Endometrial microvascular endothelial cells (primary cell): Measurements from ENCODE around the gene UBTD1. TPM values are rescaled to one million over a fixed set of nuclear protein-coding genes. Genes with fewer than 3 reads are reported as not detected.
"Not testable (repeated sequence)": the region's sequence is repeated elsewhere in the genome, so short reads cannot be mapped to it uniquely, and the experiment has no call there.

ENCODE experiments used
- in situ Hi-C: cut with HindIII; loops from 2 replicates; pipeline ENCODE4 v1.10.0; 2017; ENCODE audit warnings: low sequenced_read_pairs, low pct_unique_long_range_greater_than_20kb; ENCODE audit errors: inconsistent ontology term
- total RNA-seq: library from RNA; depleted of rRNA; stranded (reverse); fragments of >200 nt; gene quantifications from one replicate; pipeline ENCODE4 v1.2.3, GENCODE V29; 2015; ENCODE audit errors: inconsistent ontology term

Gene UBTD1
- total RNA-seq, 1 donor from 2014 or later: 34.5 TPM

- in situ Hi-C loops: no loop called here
Measured at GRCh38 chr10:97509120-97509680, 10.5 kb downstream of the UBTD1 start.

GRCh38 chr10:97510686-97511085 lies 12.0 kb downstream of the UBTD1 start:
- in situ Hi-C loops: no loop called here

DNA sequence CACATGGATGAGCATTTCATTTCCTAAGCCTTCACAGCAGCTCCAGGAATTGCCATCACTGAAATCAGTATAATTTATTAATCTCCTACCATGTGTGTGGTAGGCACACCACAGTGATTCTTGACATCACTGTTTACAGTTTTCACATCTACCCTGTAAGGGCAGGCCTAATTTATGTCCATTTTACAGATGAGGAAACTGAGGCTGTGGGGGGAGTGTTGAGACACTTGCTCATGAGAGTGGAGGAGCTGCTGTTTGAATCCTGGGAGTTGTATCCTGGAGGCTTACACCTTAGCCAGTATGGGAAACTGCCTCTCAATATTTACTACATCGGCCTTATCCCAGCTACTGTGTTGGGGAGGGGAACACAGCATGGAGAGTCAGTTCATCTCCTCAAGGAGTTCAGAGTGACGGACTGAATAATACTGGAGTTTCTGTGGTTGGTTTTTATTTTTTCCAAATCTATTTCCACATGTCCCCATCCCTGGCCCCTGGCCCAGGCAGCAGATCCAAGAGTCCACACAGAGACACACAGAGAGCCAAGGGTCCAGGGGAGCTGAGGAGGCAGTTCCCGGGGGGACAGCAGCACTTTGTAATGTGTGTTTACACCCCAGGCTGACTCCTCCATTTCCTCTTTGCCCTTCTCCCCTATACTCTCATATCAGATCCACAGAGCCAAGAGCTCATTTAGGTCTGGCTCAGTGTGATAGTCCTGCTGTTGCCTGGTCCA lies 13.2 kb downstream of the UBTD1 start:
- in situ Hi-C loops: no loop called here

DNA sequence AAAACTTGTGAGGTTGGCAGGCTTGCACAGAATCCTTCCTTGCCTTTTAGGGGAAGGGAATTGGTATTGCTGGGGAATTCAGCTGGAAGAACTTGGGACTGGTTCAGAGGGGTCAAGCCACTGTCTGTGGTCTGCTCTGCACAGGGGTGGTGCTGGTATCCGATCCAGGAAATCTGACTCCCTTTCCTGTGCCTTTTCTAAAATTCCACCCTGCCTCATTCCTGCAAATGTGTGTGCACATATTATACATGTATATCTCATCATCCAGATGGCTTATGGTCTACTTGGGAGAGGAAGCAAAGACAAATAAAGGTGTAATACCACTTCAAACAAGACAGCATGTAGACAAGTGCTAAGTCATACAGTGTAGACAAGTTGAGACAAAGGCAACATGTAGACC lies 14.3 kb downstream of the UBTD1 start:
- in situ Hi-C loops: no loop called here

GRCh38 chr10:97514344-97514743 lies 15.6 kb downstream of the UBTD1 start:
- in situ Hi-C loops: no loop called here

GRCh38 chr10:97515271-97515978 lies 16.7 kb downstream of the UBTD1 start:
- in situ Hi-C loops: no loop called here

DNA sequence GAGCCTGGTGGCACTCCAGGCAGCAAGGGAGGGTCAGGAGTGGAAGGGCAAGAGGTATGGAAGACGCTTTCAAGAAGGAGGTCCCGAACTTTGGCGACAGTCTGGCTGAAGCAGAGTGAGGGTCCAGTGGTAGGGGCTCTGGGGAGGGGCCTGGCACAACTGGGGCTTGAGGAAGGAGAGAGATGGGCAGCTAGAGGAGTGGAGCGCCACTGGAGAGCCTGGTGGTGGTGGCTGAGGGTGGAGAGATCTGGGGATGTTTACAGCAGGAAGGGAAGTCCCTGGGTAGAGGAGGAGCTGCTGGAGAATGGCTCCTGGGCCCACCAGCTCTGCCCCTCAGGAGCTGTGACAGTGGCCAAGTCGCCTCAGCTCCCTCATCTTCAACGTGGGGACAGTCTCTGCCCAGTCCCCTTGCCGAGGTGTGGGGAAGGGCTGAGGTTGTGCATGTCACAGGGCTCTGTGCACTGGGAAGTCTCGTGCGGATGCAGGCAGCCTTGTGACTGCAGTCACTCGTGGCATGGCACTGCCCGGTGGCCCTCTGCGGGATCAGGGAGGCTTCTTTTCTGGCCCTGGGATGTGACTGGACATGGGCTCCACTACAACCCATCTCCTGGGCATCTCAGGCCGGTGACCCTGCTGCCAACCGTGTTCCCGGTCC lies 18.5 kb downstream of the UBTD1 start:
- in situ Hi-C loops: no loop called here

GRCh38 chr10:97517778-97518300 lies 19.1 kb downstream of the UBTD1 start:
- in situ Hi-C loops: no loop called here

- in situ Hi-C loops: no loop called here
Measured at GRCh38 chr10:97518301-97519043, 19.7 kb downstream of the UBTD1 start.

DNA sequence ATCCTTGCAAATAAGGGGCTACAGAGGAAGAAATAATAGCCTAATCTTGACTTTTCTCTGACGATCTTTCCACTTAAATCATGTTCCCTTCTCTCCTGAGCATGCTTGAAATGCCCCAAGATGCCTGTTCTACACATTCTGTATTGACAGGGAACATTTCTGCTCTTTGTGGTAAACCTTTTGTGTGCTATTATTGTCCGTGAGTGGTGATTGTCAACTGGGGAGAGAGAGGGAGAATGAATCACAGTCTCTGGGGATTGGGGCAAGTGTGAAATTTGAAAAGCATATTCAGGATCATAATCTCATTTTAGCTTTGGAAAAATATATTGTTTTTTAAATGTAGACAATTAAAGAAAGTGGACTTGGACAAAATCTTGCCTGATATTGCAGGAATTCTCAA lies 20.6 kb downstream of the UBTD1 start:
- in situ Hi-C loops: no loop called here

GRCh38 chr10:97520520-97520919 lies 21.8 kb downstream of the UBTD1 start:
- in situ Hi-C loops: no loop called here

GRCh38 chr10:97520978-97521761 lies 22.4 kb downstream of the UBTD1 start:
- in situ Hi-C loops: no loop called here

DNA sequence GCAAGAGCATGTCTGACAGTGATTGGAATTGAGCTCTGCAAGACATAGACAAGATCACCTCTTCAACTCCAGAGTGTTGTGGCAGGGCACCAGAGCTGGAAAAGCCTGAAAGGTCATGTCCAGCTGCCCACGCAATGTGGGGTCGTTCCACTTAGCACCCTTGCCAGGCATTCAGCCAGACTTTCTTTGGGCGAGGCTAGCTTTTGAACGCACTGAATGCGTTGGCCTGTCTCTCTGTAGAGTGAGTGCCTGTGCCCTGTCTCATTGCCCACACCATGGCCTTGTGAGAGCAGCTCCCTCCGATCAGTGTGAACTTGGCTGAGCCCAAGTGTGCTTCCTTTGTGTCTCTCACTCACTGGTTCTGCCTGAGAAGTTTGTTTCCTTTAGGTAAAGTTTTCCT lies 23.3 kb downstream of the UBTD1 start:
- in situ Hi-C loops: no loop called here

GRCh38 chr10:97522937-97523336 lies 24.2 kb downstream of the UBTD1 start:
- in situ Hi-C loops: no loop called here

DNA sequence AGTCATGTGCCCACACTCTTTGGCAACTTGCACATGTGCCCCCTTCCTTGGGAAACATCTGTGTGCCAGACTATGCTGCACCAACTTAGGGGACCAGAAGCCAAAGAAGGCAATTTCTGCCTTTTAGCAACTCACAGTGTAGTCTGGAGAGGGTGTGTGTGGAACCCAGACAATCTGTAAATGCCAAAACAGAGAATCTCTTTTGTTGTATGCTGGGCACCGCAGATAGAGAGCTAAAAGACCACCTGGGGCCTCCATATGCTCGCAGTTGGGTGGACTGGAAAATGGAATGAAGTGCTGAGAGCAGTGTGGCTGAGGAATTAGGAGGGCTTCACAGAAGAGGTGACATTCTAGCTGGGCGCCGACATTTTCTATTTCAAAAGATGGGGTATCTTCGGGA lies 26.4 kb downstream of the UBTD1 start:
- in situ Hi-C loops: no loop called here

- in situ Hi-C loops: no loop called here
Measured at GRCh38 chr10:97525683-97526110, 27.0 kb downstream of the UBTD1 start.

GRCh38 chr10:97528876-97529275 lies 30.2 kb downstream of the UBTD1 start:
- in situ Hi-C loops: not testable (repeated sequence)
